HL-60 (cell line): ENCODE results near the gene LCN6.

Source experiments
- CTCF ChIP-seq: IDR thresholded peaks from one replicate; pipeline ENCODE4 v1.5.1; 2011; ENCODE audit warnings: low read length, control low read depth, inconsistent platforms; ENCODE audit not compliant: insufficient read depth
- GABPA ChIP-seq: IDR thresholded peaks from 2 replicates; pipeline ENCODE4 v1.6.1; 2012; ENCODE audit warnings: low read depth
- POLR2AphosphoS5 ChIP-seq: IDR thresholded peaks from 2 replicates; pipeline ENCODE4 v1.6.1; 2012; ENCODE audit warnings: low read depth

GRCh38 chr9:136756836-136757235 is 8.5 kb upstream of the LCN6 start:
- TF ChIP-seq CTCF: no peak
- TF ChIP-seq GABPA: no peak
- TF ChIP-seq POLR2AphosphoS5: no peak
